Coronary artery (tissue), 2 donors: ENCODE measurements around the gene CHTF8.
A peak's percentile ranks its signal among the peaks of the same experiment; 100 is the strongest.

Source experiments
- DNase-seq: peaks from one replicate; pipeline ENCODE4 v3.0.0-alpha.2; 2017; ENCODE audit warnings: low spot score
- H3K27ac ChIP-seq, 2 donors: fragments of 200-600 bp; sonication (generic); one replicate each; pipeline ENCODE4 v1.5.1; 2016 to 2019
- H3K4me3 ChIP-seq: fragments of 200-600 bp; sonication (generic); 2 replicates; pipeline ENCODE4 v1.5.1; 2016; ENCODE audit warnings: mild to moderate bottlenecking, moderate library complexity
- TF ChIP-seq, protein P1 (sequence below): fragments of 200-600 bp; sonication (generic); IDR thresholded peaks from one replicate; pipeline ENCODE4 v1.5.1; 2019; ENCODE audit warnings: antibody characterized with exemption

The CHTF8 gene, protein sequence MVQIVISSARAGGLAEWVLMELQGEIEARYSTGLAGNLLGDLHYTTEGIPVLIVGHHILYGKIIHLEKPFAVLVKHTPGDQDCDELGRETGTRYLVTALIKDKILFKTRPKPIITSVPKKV

DNA sequence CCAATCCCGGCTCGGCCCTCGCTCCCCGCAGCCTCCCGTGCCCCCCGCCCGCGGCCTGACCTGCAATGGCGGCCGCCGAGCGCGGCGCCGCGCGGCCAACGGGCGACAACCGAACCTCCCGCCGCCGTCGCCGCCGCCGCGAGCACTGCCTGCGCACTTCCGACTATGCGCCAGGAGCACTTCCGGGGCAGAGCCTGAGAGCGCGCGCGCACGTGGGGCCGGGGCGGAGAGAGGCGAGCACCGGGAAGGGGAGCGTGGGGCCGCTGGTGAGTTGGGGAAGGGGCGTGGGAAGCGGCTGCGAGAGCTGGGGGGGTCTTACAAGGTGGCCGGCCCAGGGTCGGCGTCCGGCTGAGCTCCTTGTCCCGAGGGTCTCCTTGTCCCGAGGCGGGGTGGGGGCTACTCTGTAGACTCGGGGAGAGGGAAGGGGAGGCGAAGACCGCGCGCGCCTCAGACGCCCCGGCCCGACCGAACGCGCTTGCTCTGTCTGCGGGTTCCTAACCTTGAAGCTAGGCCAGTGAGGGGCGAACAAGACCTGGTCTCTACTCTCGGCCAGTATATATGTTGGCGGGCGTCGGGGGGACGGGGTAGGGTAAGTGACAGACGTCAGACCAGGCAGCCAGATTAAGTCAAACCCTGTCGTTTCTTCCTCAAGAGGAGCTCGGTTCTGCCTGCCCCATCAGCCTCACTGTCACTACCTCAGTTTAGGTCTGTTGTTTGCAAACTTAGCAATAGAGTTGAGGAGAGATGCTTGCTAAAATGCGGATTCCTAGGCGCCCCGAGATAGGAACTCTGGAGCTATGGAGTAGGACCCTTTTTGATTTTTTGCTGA, at the start of gene CHTF8, which contains the start of gene UTP4:
Gene CHTF8, minus strand, starts transcription at position 165 of the 829 bp plus-strand sequence. CDS start 11,130 bp downstream, outside the sequence.
Gene UTP4, plus strand, starts transcription at position 226 of the 829 bp plus-strand sequence. CDS start 811 bp downstream, outside the sequence.
- H3K27ac ChIP-seq, result peak within 1 kb of the TSS; percentile 76 to 97
- TF ChIP-seq, protein P1, sequence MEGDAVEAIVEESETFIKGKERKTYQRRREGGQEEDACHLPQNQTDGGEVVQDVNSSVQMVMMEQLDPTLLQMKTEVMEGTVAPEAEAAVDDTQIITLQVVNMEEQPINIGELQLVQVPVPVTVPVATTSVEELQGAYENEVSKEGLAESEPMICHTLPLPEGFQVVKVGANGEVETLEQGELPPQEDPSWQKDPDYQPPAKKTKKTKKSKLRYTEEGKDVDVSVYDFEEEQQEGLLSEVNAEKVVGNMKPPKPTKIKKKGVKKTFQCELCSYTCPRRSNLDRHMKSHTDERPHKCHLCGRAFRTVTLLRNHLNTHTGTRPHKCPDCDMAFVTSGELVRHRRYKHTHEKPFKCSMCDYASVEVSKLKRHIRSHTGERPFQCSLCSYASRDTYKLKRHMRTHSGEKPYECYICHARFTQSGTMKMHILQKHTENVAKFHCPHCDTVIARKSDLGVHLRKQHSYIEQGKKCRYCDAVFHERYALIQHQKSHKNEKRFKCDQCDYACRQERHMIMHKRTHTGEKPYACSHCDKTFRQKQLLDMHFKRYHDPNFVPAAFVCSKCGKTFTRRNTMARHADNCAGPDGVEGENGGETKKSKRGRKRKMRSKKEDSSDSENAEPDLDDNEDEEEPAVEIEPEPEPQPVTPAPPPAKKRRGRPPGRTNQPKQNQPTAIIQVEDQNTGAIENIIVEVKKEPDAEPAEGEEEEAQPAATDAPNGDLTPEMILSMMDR, result no peak
- peak; percentile 87 for DNase-seq
- H3K4me3 ChIP-seq, result peak within 1 kb of the TSS; percentile 98

DNA sequence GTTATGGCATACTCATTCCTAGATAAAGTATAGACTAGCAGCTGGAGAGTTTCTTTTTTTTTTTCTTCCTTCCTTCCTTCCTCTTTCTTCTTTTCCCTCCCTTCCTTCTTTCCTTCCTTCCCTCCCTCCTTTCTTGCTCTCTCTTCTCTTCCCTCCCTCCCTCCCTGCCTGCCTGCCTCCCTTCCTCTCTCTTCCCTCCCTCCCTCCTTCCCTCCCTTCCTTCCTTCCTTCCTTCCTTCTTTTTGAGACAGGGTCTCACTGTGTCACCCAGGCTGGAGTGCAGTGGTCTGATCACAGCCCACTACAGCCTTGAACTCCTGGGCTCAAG, 47.6 kb upstream of the CHTF8 start:
- TF ChIP-seq, protein P1, result no peak
- no peak for DNase-seq
- peak overlapping the region; percentile 58 to 79 for H3K27ac ChIP-seq
- no peak overlapping the region for H3K4me3 ChIP-seq

DNA sequence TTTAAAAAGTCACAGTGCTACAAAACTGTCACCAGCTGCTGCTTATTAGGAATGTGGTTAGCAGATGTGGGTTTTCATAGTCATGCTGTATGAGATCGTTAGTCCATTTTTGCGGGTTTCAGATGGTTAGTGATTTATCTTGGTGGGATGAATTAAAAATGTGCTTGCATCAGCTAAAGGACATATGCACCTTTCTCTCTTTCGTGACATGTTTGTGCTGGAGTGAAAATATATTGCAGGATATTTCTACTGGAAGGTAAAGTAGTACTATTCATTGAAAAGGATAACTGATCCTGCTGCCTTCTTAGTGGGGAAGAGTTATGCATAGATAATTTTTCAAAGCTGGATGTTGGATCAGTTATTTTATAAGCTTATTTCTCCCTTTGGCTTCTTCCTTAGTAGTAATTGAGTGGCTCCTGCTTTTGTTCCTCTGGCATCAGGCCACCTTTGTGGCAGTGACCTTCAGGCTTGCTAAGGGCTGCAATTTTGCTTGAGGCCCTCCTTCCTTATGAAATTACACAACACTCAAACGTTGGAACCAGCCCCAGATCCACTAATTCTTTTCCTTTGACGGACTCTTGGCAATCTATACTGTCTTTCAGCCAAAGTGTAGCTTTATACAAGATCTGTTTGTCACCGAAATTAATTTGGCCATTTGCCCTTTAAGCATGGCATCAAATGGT, 47.1 kb upstream of the CHTF8 start:
- TF ChIP-seq, protein P1, result no peak
- Histone ChIP-seq H3K4me3 (no peak overlapping the region), H3K27ac (peak overlapping the region; percentile 58 to 79)
- DNase-seq, result no peak

DNA sequence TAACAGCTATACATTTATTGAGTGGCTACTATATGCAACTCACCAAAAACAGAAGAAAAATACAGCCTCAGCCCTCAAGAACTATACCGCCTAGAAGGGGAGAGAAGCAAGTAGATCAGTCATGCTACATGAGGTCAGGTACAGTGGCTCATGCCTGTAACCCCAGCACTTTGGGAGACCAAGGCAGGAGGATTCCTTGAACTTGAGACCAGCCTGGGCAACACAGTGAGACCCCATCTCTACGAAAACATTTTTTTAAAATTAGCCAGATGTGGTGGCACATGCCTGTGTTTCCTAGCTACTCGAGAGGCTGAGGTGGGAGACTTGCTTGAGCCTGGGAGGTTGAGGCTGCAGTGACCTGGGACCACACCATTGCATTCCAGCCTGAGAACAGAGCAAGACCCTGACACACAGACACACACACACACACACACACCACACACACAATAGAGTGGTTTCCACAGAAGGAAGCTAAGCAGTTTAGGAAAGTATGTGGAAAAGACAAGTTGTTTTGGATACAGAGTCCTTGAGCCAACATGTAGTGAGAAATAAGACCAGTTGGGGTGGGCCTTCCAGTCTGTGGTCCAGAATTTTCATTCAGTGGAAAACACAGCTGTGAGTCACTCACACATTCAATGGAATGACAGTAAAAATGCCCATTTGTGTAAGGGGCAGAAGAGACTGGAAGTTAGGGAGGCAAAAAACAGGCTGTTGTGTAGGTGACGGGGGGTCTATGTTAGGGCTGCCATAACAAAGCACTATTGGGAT, 43.8 kb upstream of the CHTF8 start:
- Histone ChIP-seq H3K27ac (peak overlapping the region in 1 of 2 donors; percentile 64), H3K4me3 (no peak overlapping the region)
- TF ChIP-seq, protein P1, result no peak
- DNase-seq, result no peak

DNA sequence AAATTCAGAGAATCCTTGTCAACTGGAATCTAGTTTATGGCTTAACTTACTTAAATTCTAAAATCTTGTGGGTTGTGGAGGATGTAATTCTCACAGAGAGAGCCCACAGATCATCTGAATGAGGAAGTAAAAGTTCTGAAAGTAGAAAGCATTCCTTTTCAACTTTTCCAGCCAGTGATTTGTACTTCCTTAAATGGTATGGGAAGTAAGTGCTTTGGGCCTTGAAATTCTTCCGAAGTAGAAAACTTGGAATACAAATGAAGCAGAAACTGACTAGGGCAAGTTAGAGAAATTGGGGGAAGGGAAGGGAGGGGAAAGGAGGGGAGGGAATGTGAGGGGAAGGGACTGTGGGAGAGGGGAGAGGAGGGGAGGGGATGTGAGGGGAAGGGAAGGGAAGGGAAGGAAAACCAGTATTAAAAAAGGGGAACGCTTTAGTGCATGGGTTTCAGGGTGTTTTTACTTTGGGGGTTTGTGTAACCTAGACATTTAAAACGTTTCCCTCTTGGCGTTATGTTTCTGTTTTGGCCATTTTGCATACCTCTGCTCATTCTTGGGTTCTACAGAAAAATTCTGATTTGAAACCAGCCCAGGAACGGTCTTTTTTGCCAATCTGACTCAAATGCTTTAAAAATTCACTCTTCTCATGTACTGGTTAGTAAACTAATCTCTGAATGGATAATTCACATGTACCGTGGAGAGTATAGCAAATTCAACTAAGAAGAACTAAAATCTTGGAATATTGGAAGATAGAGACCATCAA, 39.1 kb upstream of the CHTF8 start:
- Histone ChIP-seq H3K4me3 (peak overlapping the region; percentile 27), H3K27ac (peak overlapping the region; percentile 83 to 88)
- TF ChIP-seq, protein P1, result no peak
- no peak for DNase-seq

DNA sequence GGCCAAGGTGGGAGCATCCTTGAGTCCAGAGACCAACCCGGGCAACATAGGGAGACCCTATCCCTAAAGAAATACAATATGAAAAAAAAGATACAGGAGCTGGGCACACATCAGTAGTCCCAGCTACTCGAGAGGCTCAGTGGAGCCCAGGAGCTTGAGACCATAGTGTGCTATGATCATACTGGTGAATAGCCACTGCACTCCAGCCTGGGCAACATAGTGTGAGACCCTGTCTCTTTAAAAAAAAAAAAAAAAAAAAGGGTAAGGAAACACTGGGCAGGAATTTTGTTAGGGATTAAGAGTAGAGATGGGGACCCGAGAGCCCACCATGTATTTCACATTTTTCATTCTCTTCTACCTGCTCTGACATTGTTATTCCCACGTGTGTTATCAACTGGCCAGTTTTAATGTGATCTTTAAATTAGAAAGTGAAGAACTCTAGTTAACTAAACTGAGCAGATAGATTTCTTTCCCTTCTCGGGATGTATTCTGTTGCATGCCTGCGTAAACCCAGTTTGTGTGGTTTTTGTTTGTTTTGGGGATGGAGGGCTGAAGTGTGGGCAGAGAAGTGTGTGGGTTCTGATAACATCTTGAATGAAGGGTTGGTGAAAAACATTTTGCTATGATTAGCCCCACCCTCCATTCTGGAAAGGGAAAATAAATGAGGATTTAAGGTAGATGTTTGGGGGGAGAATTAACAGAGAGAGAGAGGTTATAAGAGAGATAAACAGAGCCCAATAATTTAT, 37.4 kb upstream of the CHTF8 start:
- H3K27ac ChIP-seq, result peak overlapping the region; percentile 83 to 88

More for the DNA sequence above, 37.4 kb upstream of the CHTF8 start:
- DNase-seq, result no peak
- TF ChIP-seq, protein P1, result no peak
- no peak overlapping the region for H3K4me3 ChIP-seq
